A673 (cell line): ENCODE measurements around the gene RALGAPB.
"Not testable (repeated sequence)": the region's sequence is repeated elsewhere in the genome, so short reads cannot be mapped to it uniquely, and the experiment has no call there.

Experiments
- CTCF ChIP-seq: fragments of 300-800, 200-600 bp; sonication (generic); conservative IDR thresholded peaks from 2 replicates; pipeline ENCODE4 v1.5.1; 2017; ENCODE audit warnings: low read depth, mild to moderate bottlenecking, antibody characterized with exemption, low read length, moderate library complexity, mixed read lengths
- EZH2 ChIP-seq: fragments of 200-600 bp; sonication (generic); IDR thresholded peaks from 2 replicates; pipeline ENCODE4 v1.6.1; 2017; ENCODE audit warnings: borderline replicate concordance, low read depth, mild to moderate bottlenecking, mixed read lengths, antibody characterized with exemption, low read length; ENCODE audit not compliant: poor library complexity, severe bottlenecking

- TF ChIP-seq CTCF, EZH2: not testable (repeated sequence)
These were observed 123.2 kb downstream of the RALGAPB start for GRCh38 chr20:38595886-38596285.
